SK-N-SH (cell line): ENCODE data around the gene CYB561. TPM values are rescaled to one million over a fixed set of nuclear protein-coding genes. Genes with fewer than 3 reads are reported as not detected.

Source experiments
- CTCF ChIA-PET: fragments of 300-600, 350-600 bp; formaldehyde crosslinking; extraction: SDS; loops from one replicate; lab custom pipeline; 2021; lab: Yijun Ruan, JAX
- POLR2A ChIA-PET: fragments of 350-600 bp; sonication (Branson Sonifier 250); formaldehyde crosslinking; extraction: SDS; loops from one replicate; lab custom pipeline; 2020; ENCODE audit warnings: antibody characterized with exemption, inconsistent platforms; lab: Yijun Ruan, JAX
- DNase-seq: peaks from one replicate; pipeline ENCODE4 v3.0.0; 2012
- H2AFZ ChIP-seq: fragments of 200-600 bp; sonication (generic); 2 replicates; pipeline ENCODE4 v1.8.1; 2016; ENCODE audit warnings: antibody characterized with exemption, mild to moderate bottlenecking, low read depth
- H3F3A ChIP-seq: fragments of 200-600 bp; sonication (generic); replicated peaks from 2 replicates; pipeline ENCODE3; 2016; ENCODE audit warnings: antibody characterized with exemption, mild to moderate bottlenecking; ENCODE audit not compliant: insufficient read depth
- H3K27ac ChIP-seq, 2 experiments: fragments of 200-500 bp in 1 of 2; fragments of 200-600 bp in 1 of 2; sonication (Bioruptor generic) in 1 of 2; sonication (generic), shearing (Covaris generic) in 1 of 2; 2 replicates each; pipeline versions ENCODE4 v1.5.1 to v1.6.1; 2014 to 2016; ENCODE audit warnings: low read depth in 2 of 2, inconsistent platforms in 1 of 2, low read length in 1 of 2, mild to moderate bottlenecking in 1 of 2, mixed read lengths in 1 of 2
- H3K27me3 ChIP-seq: fragments of 200-600 bp; sonication (generic), shearing (Covaris generic); 2 replicates; pipeline ENCODE4 v1.6.1; 2016; ENCODE audit warnings: mixed run types; ENCODE audit not compliant: insufficient read depth
- H3K36me3 ChIP-seq, 2 experiments: fragments of 200-500 bp in 1 of 2; fragments of 200-600 bp in 1 of 2; sonication (Bioruptor generic) in 1 of 2; sonication (generic) in 1 of 2; replicated peaks in 1 of 2; 2 replicates each; pipeline versions ENCODE3 to v1.5.1; 2014 to 2016; ENCODE audit warnings: low read length in 1 of 2, mild to moderate bottlenecking in 1 of 2; ENCODE audit not compliant: insufficient read depth in 2 of 2, control insufficient read depth in 1 of 2
- H3K4me1 ChIP-seq, 2 experiments: fragments of 200-500 bp in 1 of 2; fragments of 200-600 bp in 1 of 2; sonication (Bioruptor generic) in 1 of 2; sonication (generic), shearing (Covaris generic) in 1 of 2; 2 replicates each; pipeline versions ENCODE4 v1.5.1 to v1.6.1; 2014 to 2016; ENCODE audit warnings: low read depth in 1 of 2, low read length in 1 of 2, mixed run types in 1 of 2; ENCODE audit not compliant: insufficient read depth in 2 of 2, control insufficient read depth in 1 of 2
- H3K4me2 ChIP-seq: fragments of 200-600 bp; sonication (generic), shearing (Covaris generic); 2 replicates; pipeline ENCODE4 v1.6.1; 2017; ENCODE audit warnings: mixed run types
- H3K4me3 ChIP-seq, 2 experiments: fragments of 200-500 bp in 1 of 2; fragments of 200-600 bp in 1 of 2; sonication (Bioruptor generic) in 1 of 2; sonication (generic), shearing (Covaris generic) in 1 of 2; 2 replicates each; pipeline versions ENCODE4 v1.5.1 to v1.8.1; 2014 to 2016; ENCODE audit warnings: low read depth in 2 of 2, inconsistent platforms in 1 of 2, low read length in 1 of 2, mild to moderate bottlenecking in 1 of 2, mixed read lengths in 1 of 2, moderate library complexity in 1 of 2
- H3K79me2 ChIP-seq: fragments of 200-600 bp; sonication (generic); 2 replicates; pipeline ENCODE4 v1.8.1; 2017; ENCODE audit warnings: mild to moderate bottlenecking; ENCODE audit not compliant: insufficient read depth
- H3K9ac ChIP-seq: fragments of 200-600 bp; sonication (generic); 2 replicates; pipeline ENCODE4 v1.6.1; 2017; ENCODE audit warnings: mixed run types
- H3K9me2 ChIP-seq: fragments of 200-600 bp; sonication (generic); 2 replicates; pipeline ENCODE4 v1.6.1; 2017; ENCODE audit warnings: mixed run types
- H3K9me3 ChIP-seq: fragments of 200-600 bp; sonication (generic); 2 replicates; pipeline ENCODE4 v1.6.1; 2017; ENCODE audit warnings: mixed run types, mild to moderate bottlenecking, moderate library complexity
- H4K20me1 ChIP-seq: fragments of 200-600 bp; sonication (generic); 2 replicates; pipeline ENCODE4 v1.6.1; 2017; ENCODE audit warnings: mild to moderate bottlenecking, mixed run types; ENCODE audit not compliant: insufficient read depth
- CHD2 ChIP-seq: fragments of 150-350 bp; IDR thresholded peaks from 2 replicates; pipeline ENCODE4 v1.6.1; 2018; ENCODE audit warnings: low read length; ENCODE audit not compliant: partially characterized antibody
- EP300 ChIP-seq, 2 experiments: IDR thresholded peaks; 2 replicates each; pipeline versions ENCODE4 v1.4.0 to v1.6.1; 2012; ENCODE audit warnings: borderline replicate concordance in 1 of 2, low read depth in 1 of 2, low read length in 1 of 2
- EZH2phosphoT487 ChIP-seq: fragments of 200-600 bp; sonication (generic); IDR thresholded peaks from 2 replicates; pipeline ENCODE4 v1.6.1; 2017; ENCODE audit warnings: low read depth, mixed run types, mild to moderate bottlenecking, antibody characterized with exemption, moderate library complexity, borderline replicate concordance
- FOXJ3 ChIP-seq: sonication (generic); formaldehyde crosslinking; IDR thresholded peaks from 2 replicates; pipeline ENCODE4 v1.5.1; 2020; ENCODE audit warnings: mild to moderate bottlenecking, missing genetic modification reagents
- GATA2 ChIP-seq: sonication (generic); formaldehyde crosslinking; IDR thresholded peaks from 2 replicates; pipeline ENCODE4 v1.5.0; 2020; ENCODE audit warnings: mild to moderate bottlenecking, missing genetic modification reagents
- MEF2A ChIP-seq: IDR thresholded peaks from 2 replicates; pipeline ENCODE4 v1.4.0; 2012; ENCODE audit warnings: low read depth, borderline replicate concordance
- NFIC ChIP-seq: IDR thresholded peaks from 2 replicates; pipeline ENCODE4 v1.4.0; 2012; ENCODE audit warnings: borderline replicate concordance
- POLR2AphosphoS5 ChIP-seq: IDR thresholded peaks from 2 replicates; pipeline ENCODE4 v1.6.1; 2012; ENCODE audit warnings: low read depth, low read length
- RAD21 ChIP-seq: IDR thresholded peaks from 2 replicates; pipeline ENCODE4 v1.6.1; 2012; ENCODE audit warnings: mild to moderate bottlenecking, low read length
- RCOR1 ChIP-seq: fragments of 150-350 bp; IDR thresholded peaks from 2 replicates; pipeline ENCODE4 v1.6.1; 2017; ENCODE audit warnings: antibody characterized with exemption, low read length
- RFX5 ChIP-seq: IDR thresholded peaks from 2 replicates; pipeline ENCODE4 v1.6.1; 2012; ENCODE audit warnings: mild to moderate bottlenecking, improper control_type of control experiment, low read length
- SIN3A ChIP-seq: IDR thresholded peaks from 2 replicates; pipeline ENCODE4 v1.6.1; 2012; ENCODE audit warnings: low read depth, mild to moderate bottlenecking, low read length, moderate library complexity, borderline replicate concordance
- SMC3 ChIP-seq: IDR thresholded peaks from 2 replicates; pipeline ENCODE4 v1.6.1; 2012; ENCODE audit warnings: low read depth, low read length, improper control_type of control experiment
- TEAD4 ChIP-seq: IDR thresholded peaks from 2 replicates; pipeline ENCODE4 v1.4.0; 2012; ENCODE audit warnings: mild to moderate bottlenecking, borderline replicate concordance; ENCODE audit not compliant: insufficient read depth
- WGBS: methylation state at CpG from one replicate; pipeline ENCODE4 v1.1.6; 2017; ENCODE audit warnings: low lambda C conversion rate; 5-methylcytosine and 5-hydroxymethylcytosine counted together
- polyA plus RNA-seq, 3 experiments: library from polyadenylated mRNA; depleted of rRNA; stranded (reverse); fragments of >200 nt; gene quantifications; 2 replicates each; pipeline ENCODE4 v1.2.3, GENCODE V29; 2012
- TF ChIP-seq, protein P1 (sequence below): IDR thresholded peaks from 2 replicates; pipeline ENCODE4 v1.4.0; 2012; ENCODE audit warnings: low read depth

CYB561 gene
- polyA plus RNA-seq, 1 of the 3 experiments (the other 2 are of a cell fraction) = 28.3 TPM

DNA sequence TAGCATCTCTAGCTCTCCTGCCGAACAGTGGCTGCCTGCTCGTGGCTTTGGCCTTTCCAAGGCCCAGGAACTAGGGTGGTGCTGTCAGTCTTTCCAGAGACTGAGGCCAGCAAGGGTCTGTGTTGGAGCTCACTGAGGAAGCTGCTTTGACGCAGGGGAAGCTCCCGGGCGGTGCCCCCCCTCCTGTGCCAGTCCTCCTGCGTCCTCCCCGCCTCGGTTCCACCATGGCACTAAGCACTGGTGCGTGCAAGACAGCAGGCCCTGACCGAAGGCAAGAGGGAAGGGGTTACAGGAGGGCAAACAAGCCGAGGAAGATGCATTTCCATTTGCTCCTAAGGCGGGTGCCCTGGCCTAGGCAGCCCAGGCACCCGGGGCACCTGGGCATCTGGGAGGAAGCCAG, 4.5 kb downstream of the CYB561 start:
- POLR2A ChIA-PET = interaction anchor here (0.9 to 10.2 kb wide), 7 partner anchors 8 to 259 kb away, joined by 3 to 572 read pairs (median 27); partner anchors contain the start of genes ACE, DCAF7 and LIMD2
- Histone ChIP-seq H3K4me3 (no peak overlapping the region; a peak in 1 of 4 replicates), H3K4me2 (no peak overlapping the region), H3K36me3 (no peaks in the 10 kb centered on the region), H3K27me3 (no peaks in the 10 kb centered on the region), H3K9me2 (no peaks in the 10 kb centered on the region)
- TF ChIP-seq NFIC = no peak
- TF ChIP-seq FOXJ3 = peak; percentile 13; the same call in 1 of the 2 replicates
- no peak for TF ChIP-seq TEAD4
- TF ChIP-seq, protein P1, sequence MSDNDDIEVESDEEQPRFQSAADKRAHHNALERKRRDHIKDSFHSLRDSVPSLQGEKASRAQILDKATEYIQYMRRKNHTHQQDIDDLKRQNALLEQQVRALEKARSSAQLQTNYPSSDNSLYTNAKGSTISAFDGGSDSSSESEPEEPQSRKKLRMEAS = no peak
- TF ChIP-seq RFX5 = no peak
- TF ChIP-seq, all 33 proteins: peak for 1
- 83% methylated on average over 13 of the region's 13 CpGs for whole genome bisulfite sequencing
- CTCF ChIA-PET = interaction anchor here (0.7 to 27.2 kb wide), 12 partner anchors 12 to 393 kb away, joined by 3 to 827 read pairs (median 6); partner anchors contain the start of genes ACE, DCAF7, MAP3K3 and TACO1
- peaks cover 6 to 88% of the 10 kb centered on the region in 2 experiments; a peak in 3 of 4 replicates for H3K4me1 ChIP-seq
- peaks cover 10% of the 10 kb centered on the region; the same call in 1 of the 2 replicates for H3K79me2 ChIP-seq
- DNase-seq = no peak
- no peaks in the 10 kb centered on the region for H4K20me1 ChIP-seq
- no peak overlapping the region for H3K9ac ChIP-seq
- H3K27ac ChIP-seq = peak overlapping the region; percentile 50 to 97; a peak in 3 of 4 replicates
- H3K9me3 ChIP-seq = no peaks in the 10 kb centered on the region
- no peak overlapping the region for H2AFZ ChIP-seq
- H3F3A ChIP-seq = peaks cover 48% of the 10 kb centered on the region

DNA sequence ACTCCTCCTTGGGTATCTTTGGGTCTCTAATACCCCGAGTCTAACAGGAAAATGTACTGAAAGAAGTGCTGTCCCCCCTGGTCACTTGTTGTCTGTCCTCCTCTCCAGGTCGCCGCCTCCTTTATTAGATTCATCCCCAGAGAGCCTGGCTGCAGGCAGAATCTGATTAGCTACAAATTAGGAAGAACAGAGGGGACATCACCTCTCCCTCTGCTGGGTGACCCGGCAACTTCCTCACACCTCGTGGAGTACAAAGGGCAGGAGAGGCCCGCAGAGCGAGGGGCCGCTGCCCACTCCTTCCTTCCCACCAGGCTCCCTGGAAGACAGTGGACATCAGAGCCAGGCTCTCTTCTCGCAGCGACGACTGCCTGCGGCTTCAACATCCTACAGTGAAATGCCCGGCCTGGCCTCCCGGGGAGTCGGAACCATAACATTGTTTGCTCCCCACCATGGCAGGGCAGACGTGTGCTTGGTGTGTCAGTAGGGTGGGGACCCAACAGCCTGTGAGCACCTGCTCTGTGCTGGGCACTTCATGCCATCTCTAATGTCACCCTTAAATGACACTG, 5.3 kb downstream of the CYB561 start:
- no peaks in the 10 kb centered on the region for H3K9me2 ChIP-seq
- H3K4me1 ChIP-seq = peaks cover 10 to 92% of the 10 kb centered on the region in 2 experiments
- H3K9ac ChIP-seq = no peak overlapping the region
- ChIA-PET POLR2A (interaction anchor here (0.9 to 10.2 kb wide), 9 partner anchors 9 to 181 kb away, joined by 3 to 572 read pairs (median 5); partner anchors contain the start of genes ACE, KCNH6, MAP3K3 and TACO1), CTCF (interaction anchor here (0.7 to 27.2 kb wide), 11 partner anchors 11 to 394 kb away, joined by 3 to 827 read pairs (median 5); partner anchors contain the start of genes ACE, DCAF7, MAP3K3 and TACO1)
- no peaks in the 10 kb centered on the region for H3K27me3 ChIP-seq
- WGBS = 90% methylated on average over 16 of the region's 16 CpGs
- H2AFZ ChIP-seq = no peak overlapping the region
- DNase-seq = peak; percentile 71
- peak overlapping the region in 1 of 2 experiments; percentile 34; a peak in 1 of 4 replicates for H3K4me3 ChIP-seq
- no peaks in the 10 kb centered on the region for H3K36me3 ChIP-seq
- 0 out of 2 replicates have a peak overlapping the region, but pooled peaks have one; percentile 14 for H3K4me2 ChIP-seq
- peak overlapping the region; percentile 50 to 97; a peak in 3 of 4 replicates for H3K27ac ChIP-seq
- peaks cover 13% of the 10 kb centered on the region; the same call in 1 of the 2 replicates for H3K79me2 ChIP-seq
- TF ChIP-seq RFX5 (no peak), CHD2 (no peak), MEF2A (no peak), SMC3 (no peak), RAD21 (no peak), SIN3A (no peak), RCOR1 (peak; percentile 56; the same call in 1 of the 2 replicates), FOXJ3 (no peak), EZH2phosphoT487 (no peak), EP300 (IDR thresholded peaks at IDR 0.05; ENCODE audit: borderline replicate concordance in 1 of 2, low read depth in 1 of 2, low read length in 1 of 2) (peak in 1 of 2 experiments; percentile 85; a peak in 3 of 4 replicates), GATA2 (CRISPR knock-in tag) (no peak; the same call in 1 of the 2 replicates), POLR2AphosphoS5 (peak; percentile 32; the same call in 1 of the 2 replicates), NFIC (no peak)
- TF ChIP-seq, protein P1 = no peak
- TF ChIP-seq, all 33 proteins: peak for 3
- peaks cover 48% of the 10 kb centered on the region for H3F3A ChIP-seq
- no peaks in the 10 kb centered on the region for H4K20me1 ChIP-seq
- no peaks in the 10 kb centered on the region for H3K9me3 ChIP-seq
